T-cell (primary cell): ENCODE results near the gene AKAP6. TPM values are rescaled to one million over a fixed set of nuclear protein-coding genes. Genes with fewer than 3 reads are reported as not detected.
"Not testable (repeated sequence)": the region's sequence is repeated elsewhere in the genome, so short reads cannot be mapped to it uniquely, and the experiment has no call there.

Source experiments
- ATAC-seq, 4 experiments: fragments of 200-7000 bp in 3 of 4; fragments of 150-1000 bp in 1 of 4; cut with Tn5 transposase; replicated peaks in 1 of 4; 1 replicate in 3 of 4; 2 replicates in 1 of 4; pipeline ENCODE4 v1.10.0; 2021; ENCODE audit warnings: moderate library complexity in 3 of 4, mild to moderate bottlenecking in 2 of 4, moderate number of reproducible peaks in 1 of 4
- CTCF ChIA-PET, 2 donors: fragments of 300-600 bp; sonication (Branson Sonifier 250); formaldehyde crosslinking; loops; one replicate each; lab custom pipeline; 2022; ENCODE audit warnings: antibody characterized with exemption in 2 of 2; lab: Charles Lee
- POLR2A ChIA-PET, 2 donors: fragments of 300-600 bp; sonication (Branson Sonifier 250); formaldehyde crosslinking; loops; one replicate each; lab custom pipeline; 2022; ENCODE audit warnings: antibody characterized with exemption in 2 of 2; lab: Charles Lee
- DNase-seq, 35 experiments: peaks; one replicate each; pipeline versions ENCODE4 v3.0.0 to v3.0.0-alpha.2; 2013 to 2023
- H3K27ac ChIP-seq: one replicate; pipeline ENCODE4 v1.5.1; 2013; ENCODE audit warnings: low read length
- H3K27me3 ChIP-seq, 2 experiments: replicated peaks in 1 of 2; 1 replicate in 1 of 2; 2 replicates in 1 of 2; pipeline versions ENCODE4 v1.6.1 to v1.7.0; 2013; ENCODE audit warnings: low read length in 1 of 2, mixed read lengths in 1 of 2; ENCODE audit not compliant: control insufficient read depth in 2 of 2, insufficient read depth in 2 of 2; ENCODE audit errors: extremely low read depth in 1 of 2
- H3K36me3 ChIP-seq, 2 donors: 1 replicate in 1 of 2; 2 replicates in 1 of 2; pipeline versions ENCODE4 v1.6.1 to v1.7.0; 2013; ENCODE audit warnings: low read length in 1 of 2; ENCODE audit not compliant: control insufficient read depth in 2 of 2, insufficient read depth in 1 of 2; ENCODE audit errors: extremely low read depth in 1 of 2
- H3K4me1 ChIP-seq, 2 experiments: 1 replicate in 1 of 2; 2 replicates in 1 of 2; pipeline versions ENCODE4 v1.6.1 to v1.7.0; 2013; ENCODE audit warnings: low read length in 2 of 2, mixed read lengths in 1 of 2; ENCODE audit not compliant: insufficient read depth in 2 of 2, control insufficient read depth in 1 of 2; ENCODE audit errors: extremely low read depth in 1 of 2
- H3K4me3 ChIP-seq, 2 donors: 1 replicate in 1 of 2; 2 replicates in 1 of 2; pipeline versions ENCODE4 v1.5.1 to v1.7.0; 2013; ENCODE audit warnings: mild to moderate bottlenecking in 2 of 2, low read length in 1 of 2, moderate library complexity in 1 of 2; ENCODE audit not compliant: control insufficient read depth in 1 of 2; ENCODE audit errors: extremely low read depth in 1 of 2
- H3K9me3 ChIP-seq: 2 replicates; pipeline ENCODE4 v1.7.0; 2013
- H3K27ac Mint-ChIP-seq, 2 donors: one replicate each; pipeline ENCODE4 v1.8.0; 2020 to 2021; ENCODE audit warnings: mild to moderate bottlenecking in 2 of 2, mixed read lengths in 2 of 2
- H3K27me3 Mint-ChIP-seq, 2 donors: one replicate each; pipeline ENCODE4 v1.8.0; 2021 to 2022; ENCODE audit warnings: mixed read lengths in 2 of 2
- H3K36me3 Mint-ChIP-seq: one replicate; pipeline ENCODE4 v1.8.0; 2021; ENCODE audit warnings: mixed read lengths
- H3K4me1 Mint-ChIP-seq, 3 donors: one replicate each; pipeline ENCODE4 v1.8.0; 2020 to 2022; ENCODE audit warnings: mixed read lengths in 3 of 3, mild to moderate bottlenecking in 1 of 3
- H3K4me3 Mint-ChIP-seq, 3 donors: one replicate each; pipeline ENCODE4 v1.8.0; 2020 to 2022; ENCODE audit warnings: mild to moderate bottlenecking in 3 of 3, mixed read lengths in 3 of 3, moderate library complexity in 3 of 3
- H3K9me3 Mint-ChIP-seq, 3 donors: one replicate each; pipeline ENCODE4 v1.8.0; 2020 to 2022; ENCODE audit warnings: mixed read lengths in 3 of 3
- WGBS: methylation state at CpG from one replicate; pipeline ENCODE4 v1.1.5; 2013; ENCODE audit warnings: missing lambda C conversion rate; ENCODE audit not compliant: insufficient coverage; 5-methylcytosine and 5-hydroxymethylcytosine counted together
- total RNA-seq, 35 experiments: library from RNA in 6 of 35; stranded (reverse) in 6 of 35; fragments of 120-200 nt in 1 of 35; gene quantifications; one replicate each; pipeline versions ENCODE4 v1.2.1 to v1.2.4 and lab custom pipeline; 2013 to 2026

The AKAP6 gene
- total RNA-seq, 5 donors from 2014 or later (not counting 1 experiment from before 2014, with no cell fraction given) = 1.7 to 6.6 (median 2.6) TPM

DNA sequence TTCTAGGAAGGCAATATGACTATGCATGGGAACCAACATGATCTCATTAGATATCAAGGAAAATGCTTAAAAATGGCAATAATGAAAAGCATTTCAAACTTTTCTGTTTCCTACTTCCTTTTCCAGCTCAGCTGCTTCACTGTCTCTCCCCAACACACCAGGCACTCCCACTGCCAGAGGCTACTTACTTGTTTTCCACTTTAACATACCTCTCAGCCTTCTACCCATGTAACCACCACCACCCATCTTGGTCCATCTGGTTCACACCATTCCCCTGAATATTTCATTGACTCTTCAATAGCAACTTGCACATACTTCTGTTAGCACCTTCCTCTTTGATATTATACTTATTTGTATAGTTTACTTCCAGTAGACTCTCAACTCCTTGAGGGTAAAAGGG is 441.3 kb downstream of the AKAP6 start:
- no peaks in the 10 kb centered on the region for H3K4me1 Mint-ChIP-seq
- Histone ChIP-seq H3K27me3 (no peaks in the 10 kb centered on the region), H3K27ac (no peak overlapping the region), H3K9me3 (no peaks in the 10 kb centered on the region), H3K4me3 (no peak overlapping the region), H3K36me3 (no peaks in the 10 kb centered on the region), H3K4me1 (no peaks in the 10 kb centered on the region)
- H3K27ac Mint-ChIP-seq = no peak overlapping the region
- POLR2A ChIA-PET = no interaction called here
- ATAC-seq (no peak), DNase-seq (no peak)
- no peak overlapping the region for H3K4me3 Mint-ChIP-seq
- no peaks in the 10 kb centered on the region for H3K27me3 Mint-ChIP-seq
- peaks cover 0 to 4% (median 0%) of the 10 kb centered on the region in 3 donors for H3K9me3 Mint-ChIP-seq
- peaks cover 3% of the 10 kb centered on the region for H3K36me3 Mint-ChIP-seq
- CTCF ChIA-PET = no interaction called here

DNA sequence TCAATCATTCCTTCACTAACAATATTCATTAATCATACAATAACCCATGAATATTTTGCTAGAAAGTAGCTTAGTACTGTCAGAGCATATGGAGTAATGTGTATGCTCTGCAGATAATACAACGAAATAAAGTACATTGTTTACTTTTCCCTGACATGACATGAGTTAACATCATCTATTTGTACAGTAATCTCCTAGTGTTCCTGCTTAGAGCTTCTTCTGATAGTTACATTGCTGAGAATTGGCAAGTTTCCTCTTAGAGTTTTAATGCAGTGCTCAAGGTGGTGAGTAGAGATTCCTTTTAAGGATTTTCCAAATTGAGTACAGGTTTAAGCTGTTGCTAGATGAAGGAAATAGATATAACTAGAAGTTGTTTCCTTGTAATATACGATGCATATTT is 445.1 kb downstream of the AKAP6 start:
- CTCF ChIA-PET = no interaction called here
- POLR2A ChIA-PET = no interaction called here
- DNase-seq = no peak

DNA sequence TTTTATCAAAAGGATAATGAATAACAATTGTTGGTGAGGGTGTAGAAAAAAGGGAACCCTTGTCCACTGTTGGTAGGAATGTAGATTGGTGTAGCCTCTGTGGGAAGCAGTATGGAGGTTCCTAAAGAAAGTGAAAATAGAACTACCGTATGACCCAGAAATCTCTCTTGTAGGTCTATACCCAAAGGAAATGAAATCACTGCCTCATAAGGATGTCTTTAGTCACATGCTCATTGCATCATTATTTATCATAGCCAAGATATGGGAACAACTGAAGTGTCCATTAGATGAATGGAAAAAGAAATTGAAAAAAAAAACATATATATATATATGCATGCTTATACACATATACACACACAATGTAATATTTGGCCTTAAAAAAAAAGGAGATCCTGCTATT is 450.7 kb downstream of the AKAP6 start:
- no peak overlapping the region for H3K4me3 Mint-ChIP-seq
- no peaks in the 10 kb centered on the region for H3K36me3 Mint-ChIP-seq
- no peak overlapping the region for H3K4me3 ChIP-seq
- ChIA-PET POLR2A (interaction anchor here in 1 of 2 donors (0.6 kb wide), 1 partner anchor 813 kb away, joined by 3 read pairs; no protein-coding TSS in a partner anchor), CTCF (no interaction called here)
- no peak overlapping the region for H3K27ac ChIP-seq
- no CpG with 5 or more reads among the region's 1 CpG for WGBS
- H3K9me3 ChIP-seq = no peaks in the 10 kb centered on the region
- H3K4me1 ChIP-seq = no peaks in the 10 kb centered on the region
- H3K27me3 Mint-ChIP-seq = no peaks in the 10 kb centered on the region
- H3K27ac Mint-ChIP-seq = no peak overlapping the region
- DNase-seq = no peak
- no peak for ATAC-seq
- H3K4me1 Mint-ChIP-seq = no peaks in the 10 kb centered on the region
- peaks cover 0 to 7% (median 0%) of the 10 kb centered on the region in 3 donors for H3K9me3 Mint-ChIP-seq
- H3K36me3 ChIP-seq = no peaks in the 10 kb centered on the region
- no peaks in the 10 kb centered on the region for H3K27me3 ChIP-seq

More for the DNA sequence above, 445.1 kb downstream of the AKAP6 start:
- H3K4me1 Mint-ChIP-seq = no peaks in the 10 kb centered on the region
- peaks cover 3% of the 10 kb centered on the region for H3K36me3 Mint-ChIP-seq
- H3K27ac Mint-ChIP-seq = no peak overlapping the region
- Histone ChIP-seq H3K4me3 (no peak overlapping the region), H3K27me3 (no peaks in the 10 kb centered on the region), H3K27ac (no peak overlapping the region), H3K4me1 (no peaks in the 10 kb centered on the region), H3K36me3 (no peaks in the 10 kb centered on the region), H3K9me3 (no peaks in the 10 kb centered on the region)
- no peaks in the 10 kb centered on the region for H3K27me3 Mint-ChIP-seq
- WGBS = no CpG with 5 or more reads among the region's 2 CpGs
- H3K4me3 Mint-ChIP-seq = no peak overlapping the region
- H3K9me3 Mint-ChIP-seq = peaks cover 0 to 9% (median 0%) of the 10 kb centered on the region in 3 donors
- no peak for ATAC-seq

DNA sequence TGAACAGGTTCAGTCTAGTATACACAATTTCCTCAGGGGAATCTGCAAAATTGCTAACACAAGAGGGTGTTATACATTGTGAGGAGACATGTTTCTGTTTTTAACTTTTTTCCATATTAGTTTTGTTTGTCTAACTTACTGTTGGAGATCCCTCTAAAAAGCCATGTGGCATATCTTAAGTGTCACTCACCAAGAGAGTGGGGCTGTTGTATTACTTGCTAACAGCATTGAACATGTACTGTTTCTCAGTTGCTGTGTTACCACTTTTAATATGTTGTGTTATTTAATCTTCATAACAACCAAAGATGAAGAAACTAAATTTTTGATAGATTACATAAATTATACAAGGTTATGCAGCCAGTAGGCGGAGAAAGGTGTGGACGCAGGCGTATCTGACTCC is 455.3 kb downstream of the AKAP6 start:
- no peak for ATAC-seq
- Mint-ChIP-seq H3K27ac (no peak overlapping the region), H3K27me3 (no peaks in the 10 kb centered on the region), H3K36me3 (no peaks in the 10 kb centered on the region), H3K4me3 (no peak overlapping the region), H3K9me3 (peaks cover 3 to 9% (median 5%) of the 10 kb centered on the region in 3 donors), H3K4me1 (no peaks in the 10 kb centered on the region)
- no peak overlapping the region for H3K27ac ChIP-seq
- CTCF ChIA-PET = no interaction called here
- H3K27me3 ChIP-seq = no peaks in the 10 kb centered on the region
- POLR2A ChIA-PET = no interaction called here
- no peaks in the 10 kb centered on the region for H3K36me3 ChIP-seq
- no peak for DNase-seq
- H3K9me3 ChIP-seq = no peaks in the 10 kb centered on the region
- H3K4me3 ChIP-seq = no peak overlapping the region
- WGBS = no CpG with 5 or more reads among the region's 3 CpGs
- H3K4me1 ChIP-seq = no peaks in the 10 kb centered on the region

DNA sequence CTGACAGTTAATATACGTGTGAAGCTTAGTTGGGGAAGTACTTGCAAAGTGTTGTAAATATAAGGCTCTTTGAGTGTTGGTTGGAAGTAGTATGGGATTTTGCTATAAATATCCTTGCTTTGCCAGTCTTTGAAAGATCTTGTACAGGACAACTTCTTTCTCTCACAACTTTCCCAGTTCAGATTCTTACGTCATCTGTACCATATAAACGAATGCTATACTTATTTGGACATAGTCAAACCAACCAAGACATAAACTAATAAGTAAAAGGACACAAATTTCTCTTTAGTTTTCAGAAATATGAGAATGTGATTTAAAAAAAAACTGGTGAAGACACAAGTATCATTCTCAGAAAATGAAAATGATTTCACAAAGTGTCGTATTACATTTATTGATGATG is 456.5 kb downstream of the AKAP6 start:
- Histone ChIP-seq H3K27ac (no peak overlapping the region), H3K9me3 (no peaks in the 10 kb centered on the region), H3K27me3 (no peaks in the 10 kb centered on the region), H3K36me3 (no peaks in the 10 kb centered on the region), H3K4me1 (no peaks in the 10 kb centered on the region), H3K4me3 (no peak overlapping the region)
- ChIA-PET POLR2A (no interaction called here), CTCF (no interaction called here)
- ATAC-seq (no peak), DNase-seq (no peak)
- Mint-ChIP-seq H3K27ac (no peak overlapping the region), H3K27me3 (no peaks in the 10 kb centered on the region), H3K9me3 (peaks cover 10 to 19% (median 11%) of the 10 kb centered on the region in 3 donors), H3K4me1 (no peaks in the 10 kb centered on the region), H3K36me3 (no peaks in the 10 kb centered on the region), H3K4me3 (no peak overlapping the region)
- 83% methylated on average over 1 of the region's 4 CpGs for WGBS

DNA sequence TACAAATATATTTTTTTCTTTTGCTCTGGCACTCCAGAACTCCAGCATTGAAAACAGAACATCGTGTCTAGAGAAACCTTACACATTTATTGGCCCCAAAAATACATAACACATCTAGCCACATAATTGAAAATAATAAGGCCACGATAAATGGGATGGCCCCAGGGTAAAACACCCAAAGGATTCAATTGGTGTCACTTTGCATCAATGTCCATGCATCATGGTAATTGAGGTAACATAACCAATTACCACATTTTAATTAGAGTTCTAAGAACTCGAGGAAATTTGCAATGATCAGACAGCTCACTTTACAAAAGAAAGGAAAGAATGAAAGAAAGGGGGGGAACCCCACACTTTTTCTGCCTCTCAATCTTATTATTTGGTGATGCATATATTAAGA is 457.8 kb downstream of the AKAP6 start:
- DNase-seq (no peak), ATAC-seq (no peak)
- Histone ChIP-seq H3K4me1 (no peaks in the 10 kb centered on the region), H3K27ac (no peak overlapping the region), H3K27me3 (no peaks in the 10 kb centered on the region), H3K4me3 (no peak overlapping the region), H3K36me3 (no peaks in the 10 kb centered on the region), H3K9me3 (no peaks in the 10 kb centered on the region)
- Mint-ChIP-seq H3K9me3 (peaks cover 13 to 22% (median 18%) of the 10 kb centered on the region in 3 donors), H3K27me3 (no peaks in the 10 kb centered on the region), H3K36me3 (no peaks in the 10 kb centered on the region), H3K4me3 (no peak overlapping the region), H3K4me1 (no peaks in the 10 kb centered on the region), H3K27ac (no peak overlapping the region)
- CTCF ChIA-PET = no interaction called here
- POLR2A ChIA-PET = no interaction called here
- WGBS = 60% methylated on average over 1 of the region's 3 CpGs

DNA sequence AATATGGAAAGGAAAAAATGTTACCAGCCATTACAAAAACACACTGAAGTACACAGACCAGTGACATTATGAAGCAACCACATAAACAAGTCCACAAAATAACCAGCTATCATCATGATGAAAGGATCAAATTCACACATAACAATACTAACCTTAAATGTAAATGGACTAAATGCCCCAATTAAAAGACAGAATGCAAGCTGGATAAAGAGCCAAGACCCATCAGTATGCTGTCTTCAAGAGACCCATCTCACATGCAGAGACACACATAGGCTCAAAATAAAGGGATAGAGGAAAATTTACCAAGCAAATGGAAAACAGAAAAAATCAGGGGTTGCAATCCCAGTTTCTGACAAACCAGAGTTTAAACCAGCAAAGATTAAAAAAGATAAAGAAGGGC is 463.9 kb downstream of the AKAP6 start:
- H3K27ac Mint-ChIP-seq, H3K4me3 Mint-ChIP-seq, POLR2A ChIA-PET, DNase-seq, H3K36me3 Mint-ChIP-seq, H3K9me3 ChIP-seq, H3K36me3 ChIP-seq, ATAC-seq, H3K27me3 Mint-ChIP-seq, H3K27ac ChIP-seq, H3K4me1 ChIP-seq, H3K27me3 ChIP-seq, H3K4me1 Mint-ChIP-seq, H3K4me3 ChIP-seq: not testable (repeated sequence)
- peaks cover 36 to 65% (median 46%) of the 10 kb centered on the region in 3 donors for H3K9me3 Mint-ChIP-seq
- CTCF ChIA-PET = interaction anchor here in 1 of 2 donors (0.6 to 0.7 kb wide), 2 partner anchors 11 to 75 kb away, joined by 3 read pairs; no protein-coding TSS in a partner anchor
